ENCODE data around the gene IL12A.

- no peak for TF ChIP-seq POLR2A (IDR thresholded peaks at IDR 0.05; ENCODE audit: low read length)
- TF ChIP-seq GATA1 (IDR thresholded peaks at IDR 0.05; ENCODE audit: low read depth, low read length) = no peak
Measured at GRCh38 chr3:159960188-159961148, 28.2 kb upstream of the IL12A start.

Measured in erythroblast (primary cell).